HS-5 (cell line): ENCODE measurements around the gene CELSR1.
A peak's percentile ranks its signal among the peaks of the same experiment; 100 is the strongest.

Source experiments
- DNase-seq: peaks from one replicate; pipeline ENCODE4 v3.0.0-alpha.2; 2012; ENCODE audit warnings: low read depth

CELSR1 gene

DNA sequence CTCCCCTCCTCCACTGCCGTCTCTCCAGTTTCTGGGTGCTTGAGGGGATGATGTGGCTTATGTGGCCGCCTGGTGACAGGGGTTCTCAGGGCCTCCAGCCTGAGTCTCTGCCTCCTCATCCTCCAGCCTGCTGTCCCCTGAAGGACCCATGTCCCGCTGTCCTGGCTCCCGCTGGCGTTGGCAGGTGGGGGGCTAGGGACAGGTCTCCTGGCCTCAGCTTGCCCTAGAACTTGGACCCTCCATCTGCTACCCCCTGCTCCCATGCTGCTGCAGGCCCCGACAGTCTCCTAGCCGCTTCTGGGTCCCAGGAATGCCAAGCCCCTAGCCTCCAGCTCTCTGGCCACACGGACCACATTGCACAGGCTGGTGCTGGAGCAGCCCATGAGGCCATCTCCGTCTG lies 13.9 kb upstream of the CELSR1 start:
- no peak for DNase-seq

DNA sequence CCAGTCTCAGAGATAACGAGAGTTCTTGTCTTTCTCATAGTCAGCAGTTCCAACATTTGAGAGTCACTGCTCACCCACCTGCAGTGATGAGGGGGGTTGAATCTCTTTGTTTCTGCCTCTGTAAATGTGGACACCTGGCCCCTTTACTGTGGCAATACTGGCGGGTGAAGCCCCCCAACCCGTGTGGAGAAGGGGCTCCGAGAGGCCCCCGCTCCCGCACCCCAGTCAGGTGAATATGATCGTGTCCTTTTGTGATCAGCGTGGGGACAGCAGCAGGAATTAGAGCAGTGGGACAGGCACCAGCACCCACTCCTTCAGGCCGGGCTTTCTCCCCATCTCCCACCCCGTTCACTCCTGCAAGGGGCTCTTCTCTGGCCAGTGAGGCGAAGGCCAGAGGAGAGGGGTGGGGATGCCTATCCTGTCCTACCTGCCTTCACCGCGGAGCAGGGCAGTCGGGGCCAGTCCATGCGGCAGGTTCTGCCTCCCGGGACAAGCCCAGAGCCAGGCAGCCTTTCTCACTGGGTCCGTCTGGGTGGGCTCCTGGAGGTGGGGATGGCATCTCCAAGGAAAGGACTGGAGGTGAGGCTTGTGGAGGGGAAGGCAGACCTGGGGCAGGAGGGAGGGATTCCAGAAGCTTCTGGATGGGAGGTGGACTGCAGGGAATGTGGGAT lies 12.7 kb upstream of the CELSR1 start:
- DNase-seq, result no peak

- DNase-seq, result no peak
Measured at GRCh38 chr22:46549563-46549840, 12.1 kb upstream of the CELSR1 start.

GRCh38 chr22:46547883-46548244 lies 10.4 kb upstream of the CELSR1 start:
- peak; percentile 58 for DNase-seq

DNA sequence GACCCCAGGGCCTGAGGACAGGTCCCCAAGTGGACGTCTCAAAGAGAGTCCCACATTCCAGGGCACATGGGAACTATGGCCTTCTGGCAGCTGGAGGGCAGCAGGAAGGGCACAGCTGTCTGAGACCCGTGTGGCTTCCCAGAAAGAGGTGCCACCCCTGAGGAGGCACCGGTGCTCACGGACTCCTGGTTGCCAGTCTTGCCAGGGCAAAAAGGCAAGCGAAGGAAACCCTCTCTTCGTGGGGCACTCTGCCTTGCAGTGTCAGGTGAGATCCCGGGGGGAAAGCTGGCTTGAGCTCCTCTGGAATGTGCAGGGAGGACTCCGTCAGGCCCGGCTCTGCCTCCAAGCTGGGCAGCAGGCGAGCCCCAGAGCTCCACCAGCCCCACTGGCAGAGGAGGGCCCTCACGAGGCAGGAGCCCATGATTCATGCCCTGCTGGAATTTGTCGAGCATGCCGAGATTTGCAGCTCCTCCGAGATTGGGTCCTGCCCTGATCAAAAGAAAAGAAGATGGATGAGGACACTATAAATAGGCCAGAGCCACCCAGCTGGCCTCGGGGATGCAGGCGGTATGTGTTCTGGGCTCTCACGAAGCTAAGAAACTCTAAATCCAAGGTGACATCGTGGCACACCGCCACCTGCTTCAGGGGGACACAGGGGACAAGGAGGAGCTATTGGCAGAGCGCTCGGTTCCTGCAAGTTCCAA lies 9.9 kb upstream of the CELSR1 start:
- no peak for DNase-seq

- DNase-seq, result no peak
Measured at GRCh38 chr22:46546466-46547178, 9.2 kb upstream of the CELSR1 start.

DNA sequence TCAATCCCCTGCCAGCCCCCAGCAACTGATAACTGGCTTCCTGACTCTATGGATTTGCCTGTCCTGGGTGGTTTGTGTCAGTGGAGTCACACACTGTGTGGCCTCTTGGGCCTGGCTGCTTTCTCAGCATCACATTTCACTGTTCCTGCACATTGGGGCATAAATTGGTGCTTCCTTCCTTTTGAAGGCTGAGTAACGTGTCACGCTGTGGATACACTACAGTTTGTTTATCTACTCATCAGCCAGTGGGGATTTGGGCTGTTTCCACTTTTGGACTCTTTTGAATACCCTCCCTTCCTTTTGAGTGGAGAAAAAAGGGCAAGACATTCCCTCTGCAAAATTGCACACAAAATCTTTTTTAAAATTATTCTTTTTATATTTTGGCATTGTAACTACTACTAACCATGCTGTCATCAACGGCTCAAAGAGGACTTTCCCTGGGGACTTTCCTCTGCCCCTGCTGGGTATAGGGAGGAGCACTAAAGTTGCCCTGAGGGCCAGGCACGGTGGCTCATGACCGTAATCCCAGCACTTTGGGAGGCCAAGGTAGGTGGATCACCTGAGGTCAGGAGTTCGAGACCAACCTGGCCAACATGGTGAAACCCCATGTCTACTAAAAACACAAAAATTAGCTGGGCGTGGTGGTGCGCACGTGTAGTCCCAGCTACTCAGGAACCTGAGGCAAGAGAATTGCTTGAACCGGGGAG lies 7.8 kb upstream of the CELSR1 start:
- DNase-seq, result no peak

- DNase-seq, result no peak
Measured at GRCh38 chr22:46542011-46542985, 4.9 kb upstream of the CELSR1 start.

- DNase-seq, result no peak
Measured at GRCh38 chr22:46541536-46541935, 4.1 kb upstream of the CELSR1 start.

DNA sequence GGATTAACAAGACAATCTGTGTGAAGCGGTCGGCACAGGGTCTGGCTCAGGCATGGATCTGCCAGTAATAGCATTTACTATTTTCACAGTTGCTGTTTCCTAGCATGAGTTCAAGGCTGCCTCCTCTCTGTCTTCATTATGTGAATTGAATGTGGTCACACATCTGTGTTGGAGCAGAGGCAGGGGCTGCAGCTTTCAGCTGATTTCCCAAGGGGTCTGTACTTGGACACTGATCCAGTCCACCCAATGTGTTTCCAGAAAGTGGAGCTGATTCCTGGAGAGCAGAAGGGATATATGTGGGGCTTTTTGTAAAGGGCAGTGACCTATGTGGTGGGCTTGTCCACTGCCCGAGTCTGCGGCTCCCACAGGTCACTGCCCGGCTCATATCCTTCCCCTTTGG lies 3.5 kb upstream of the CELSR1 start:
- DNase-seq, result no peak

DNA sequence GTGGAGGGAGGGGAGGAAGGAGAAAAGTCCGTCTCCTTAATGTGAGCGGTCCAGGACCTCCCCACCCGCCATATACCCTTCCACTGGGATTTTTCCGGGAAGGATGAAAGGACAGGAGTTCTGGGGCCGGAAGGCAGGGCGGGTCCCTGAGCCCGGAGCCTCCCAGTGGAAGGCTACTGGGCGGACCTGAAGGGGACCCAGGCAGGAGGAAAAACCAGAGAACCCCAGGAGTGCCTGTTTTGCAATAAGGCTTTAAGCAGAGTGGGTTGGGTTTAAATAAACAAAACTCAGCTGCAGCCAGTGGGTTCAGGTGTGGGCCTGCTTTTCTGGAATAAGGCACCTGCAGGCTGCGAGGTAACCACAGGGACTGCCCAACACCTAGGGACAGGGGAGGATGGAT lies 1.7 kb upstream of the CELSR1 start:
- DNase-seq, result no peak

- no peak for DNase-seq
Measured at GRCh38 chr22:46538814-46539160, 1.4 kb upstream of the CELSR1 start.

DNA sequence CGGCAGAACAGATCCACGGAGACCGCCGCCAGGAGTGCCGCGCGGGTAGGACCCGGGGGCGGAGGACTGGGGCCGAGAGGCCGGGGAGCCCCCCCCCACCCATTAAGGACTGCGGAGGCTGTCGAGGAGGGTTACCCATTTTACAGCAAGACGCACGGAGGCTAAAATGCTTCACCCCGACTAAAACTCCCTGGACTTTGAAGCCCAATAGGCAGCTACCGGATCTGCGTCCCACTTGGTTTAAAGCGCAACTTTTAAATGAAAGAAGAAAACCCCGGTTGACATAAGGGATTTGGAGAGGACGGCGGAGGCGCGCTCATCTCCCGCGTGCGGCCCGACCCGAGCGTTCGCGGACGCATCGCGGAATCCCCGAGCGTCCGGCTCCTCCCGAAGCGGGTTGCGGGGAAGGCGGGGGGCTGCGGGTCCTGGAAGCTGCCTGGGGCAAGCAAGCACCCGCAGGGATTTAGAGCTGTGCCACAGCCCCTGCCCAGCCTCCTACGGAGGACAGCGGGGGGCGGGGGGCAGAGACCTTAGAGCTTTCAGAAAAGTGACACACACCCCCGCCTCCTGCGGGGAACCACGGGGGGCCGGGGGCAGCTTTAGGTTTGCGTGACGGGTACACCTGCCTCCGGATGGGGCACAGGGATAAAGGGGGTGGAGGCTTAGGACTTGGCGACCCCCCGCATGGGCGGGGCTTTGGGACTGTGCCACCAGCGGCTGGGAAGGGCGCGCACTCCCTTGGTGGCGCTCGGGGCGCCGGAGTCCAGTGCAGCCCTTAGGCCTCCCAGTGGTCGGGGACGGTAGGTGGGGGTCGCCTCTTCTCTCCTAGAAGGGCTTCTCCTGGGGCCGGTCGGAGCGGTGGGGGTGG lies 760 bp upstream of the CELSR1 start:
- no peak for DNase-seq

DNA sequence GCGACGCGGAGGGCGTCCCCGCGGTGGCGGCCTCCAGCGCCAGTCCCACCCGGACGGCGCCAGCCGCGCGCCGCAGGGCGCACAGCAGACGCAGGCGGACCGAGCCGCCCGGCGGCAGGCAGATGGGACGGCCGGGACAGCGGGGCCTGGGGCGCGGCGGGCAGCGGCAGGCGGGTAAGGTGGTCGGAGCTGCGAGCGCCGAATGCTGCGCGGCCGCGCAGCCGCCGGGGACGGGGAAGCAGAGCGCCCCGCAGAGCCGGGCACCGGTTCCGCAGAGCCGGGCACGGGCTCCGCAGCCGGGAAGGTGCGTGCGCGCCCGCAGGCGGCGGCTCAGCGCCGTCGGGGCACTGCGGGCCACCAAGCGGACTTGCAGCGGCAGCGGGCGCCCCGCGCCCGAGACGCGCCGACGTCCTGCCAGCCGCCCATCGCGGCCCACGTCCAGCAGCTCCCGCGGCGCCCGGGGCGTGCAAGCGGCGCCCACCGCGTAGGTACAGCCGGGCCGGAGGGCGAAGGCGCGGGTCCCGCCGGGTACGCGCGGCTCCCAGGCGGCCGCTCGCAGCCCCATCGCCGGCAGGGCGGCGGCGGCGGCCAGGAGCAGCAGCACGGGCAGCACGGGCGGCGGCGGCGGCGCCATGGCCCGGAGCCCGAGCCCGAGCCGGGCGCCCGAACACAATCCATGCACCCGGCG lies 739 bp downstream of the CELSR1 start:
- no peak for DNase-seq

- no peak for DNase-seq
Measured at GRCh38 chr22:46535876-46536536, 1.4 kb downstream of the CELSR1 start.

DNA sequence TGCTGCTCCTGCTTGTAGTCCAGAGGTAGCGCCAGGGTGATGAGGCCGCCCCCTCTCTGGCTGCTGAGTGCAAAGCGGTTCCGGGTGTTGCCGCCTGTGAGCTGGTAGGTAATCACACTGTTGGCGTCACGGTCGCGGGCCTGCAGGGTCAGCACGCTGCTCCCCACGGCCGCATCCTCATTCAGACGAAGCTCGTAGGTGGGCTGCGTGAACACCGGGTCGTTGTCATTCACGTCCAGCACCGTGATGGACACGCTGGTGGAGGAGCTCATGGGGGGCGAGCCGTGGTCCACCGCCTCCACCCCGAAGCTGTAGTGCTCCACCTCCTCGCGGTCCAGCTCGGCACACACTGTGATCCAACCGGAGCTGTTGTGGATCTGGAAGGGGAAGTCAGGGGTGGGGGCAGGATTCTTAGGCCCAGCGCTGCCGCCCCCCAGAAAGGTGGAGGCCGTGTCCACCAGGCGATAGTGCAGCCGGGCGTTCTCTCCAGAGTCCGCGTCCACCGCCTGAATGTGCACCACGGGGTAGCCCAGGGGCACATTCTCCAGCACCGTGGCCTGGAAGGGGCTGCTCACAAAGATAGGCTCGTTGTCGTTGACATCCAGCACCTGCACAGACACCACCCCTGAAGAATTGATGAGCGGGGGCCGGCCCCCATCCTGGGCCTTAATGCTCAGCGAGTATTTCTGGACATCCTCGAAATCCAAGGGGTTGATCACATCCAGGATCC lies 2.4 kb downstream of the CELSR1 start:
- no peak for DNase-seq

- DNase-seq, result no peak
Measured at GRCh38 chr22:46534177-46534776, 3.1 kb downstream of the CELSR1 start.

GRCh38 chr22:46533070-46533833 lies 4.2 kb downstream of the CELSR1 start:
- DNase-seq, result no peak
